Panc1 (cell line): ENCODE results near the gene SZT2. TPM values are rescaled to one million over a fixed set of nuclear protein-coding genes. Genes with fewer than 3 reads are reported as not detected.

Experiments used
- ATAC-seq: fragments of 200-7000 bp; cut with Tn5 transposase; 2 replicates; pipeline ENCODE4 v1.9.1; 2020; ENCODE audit warnings: mild to moderate bottlenecking, moderate library complexity
- BruUV-seq: library from RNA; stranded (reverse); fragments of 400-500 nt; replicated peaks from 2 replicates; lab custom pipeline; 2021; lab: Mats Ljungman, UMichigan
- CTCF ChIA-PET: fragments of 300-600 bp; sonication (Branson Sonifier 250); formaldehyde crosslinking; loops from one replicate; lab custom pipeline; 2022; ENCODE audit warnings: antibody characterized with exemption; lab: Charles Lee
- POLR2A ChIA-PET: fragments of 300-600 bp; sonication (Branson Sonifier 250); formaldehyde crosslinking; loops from one replicate; lab custom pipeline; 2022; ENCODE audit warnings: antibody characterized with exemption; lab: Charles Lee
- DNase-seq: peaks from one replicate; pipeline ENCODE4 v3.0.0-alpha.2; 2010; ENCODE audit warnings: low read depth, low spot score
- H3K27ac ChIP-seq: 2 replicates; pipeline ENCODE4 v1.5.1; 2011; ENCODE audit warnings: mild to moderate bottlenecking, low read length, inconsistent platforms
- H3K27me3 ChIP-seq: fragments of 200-500 bp; sonication (Bioruptor generic); 2 replicates; pipeline ENCODE4 v1.6.0; 2014; ENCODE audit warnings: low read length, inconsistent platforms; ENCODE audit not compliant: control insufficient read depth, insufficient read depth
- H3K36me3 ChIP-seq: fragments of 200-500 bp; sonication (Bioruptor generic); 2 replicates; pipeline ENCODE4 v1.5.1; 2014; ENCODE audit warnings: inconsistent platforms, mild to moderate bottlenecking, low read length, moderate library complexity; ENCODE audit not compliant: control insufficient read depth, insufficient read depth
- H3K4me1 ChIP-seq: 2 replicates; pipeline ENCODE4 v1.5.1; 2011; ENCODE audit warnings: inconsistent platforms, mild to moderate bottlenecking, low read length, moderate library complexity; ENCODE audit not compliant: control insufficient read depth, insufficient read depth
- H3K4me3 ChIP-seq, 2 experiments: 2 replicates each; pipeline ENCODE4 v1.5.1; 2011 to 2012; ENCODE audit warnings: low read depth in 2 of 2, low read length in 2 of 2, mild to moderate bottlenecking in 2 of 2, inconsistent platforms in 1 of 2, moderate library complexity in 1 of 2
- H3K9me3 ChIP-seq: fragments of 200-500 bp; sonication (Bioruptor generic); 2 replicates; pipeline ENCODE4 v1.5.1; 2014; ENCODE audit warnings: low read depth, mild to moderate bottlenecking, inconsistent platforms, low read length, moderate library complexity; ENCODE audit not compliant: control insufficient read depth, insufficient read depth
- CTCF ChIP-seq: fragments of 450-650 bp; IDR thresholded peaks from 2 replicates; pipeline ENCODE4 v1.5.1; 2017; ENCODE audit warnings: mild to moderate bottlenecking
- POLR2AphosphoS5 ChIP-seq: IDR thresholded peaks from 2 replicates; pipeline ENCODE4 v1.6.1; 2012; ENCODE audit warnings: mild to moderate bottlenecking, low read depth, low read length, moderate library complexity
- REST ChIP-seq, 2 experiments: IDR thresholded peaks; 2 replicates each; pipeline ENCODE4 v1.6.1; 2011 to 2012; ENCODE audit warnings: low read depth in 2 of 2, control low read depth in 1 of 2, low read length in 1 of 2, mild to moderate bottlenecking in 1 of 2, moderate library complexity in 1 of 2; ENCODE audit not compliant: insufficient read depth in 1 of 2
- SIN3A ChIP-seq: IDR thresholded peaks from 2 replicates; pipeline ENCODE4 v1.6.1; 2012; ENCODE audit warnings: low read depth, mild to moderate bottlenecking, low read length, moderate library complexity, borderline replicate concordance; ENCODE audit not compliant: insufficient read depth
- TCF7L2 ChIP-seq: IDR thresholded peaks from 2 replicates; pipeline ENCODE4 v1.6.1; 2011; ENCODE audit warnings: mild to moderate bottlenecking, low read depth, low read length, inconsistent platforms
- in situ Hi-C: cut with HindIII; loops from 2 replicates; pipeline ENCODE4 v1.10.0; 2016; ENCODE audit warnings: low sequenced_read_pairs, low pct_unique_long_range_greater_than_20kb
- intact Hi-C: fragments of 100-400 bp; cut with micrococcal nuclease; formaldehyde crosslinking; loops from one replicate; pipeline ENCODE4 v1.10.0; 2022; ENCODE audit not compliant: unreplicated experiment
- total RNA-seq: library from RNA; stranded (reverse); gene quantifications from one replicate; pipeline ENCODE4 v1.2.1, GENCODE V29; 2021; ENCODE audit not compliant: unreplicated experiment

The SZT2 gene
- total RNA-seq, 1 experiment from 2014 or later, result 40.2 TPM

- intact Hi-C loops, result no loop called here
- TF ChIP-seq CTCF, result no peak
- no peak for TF ChIP-seq POLR2AphosphoS5
- no peak for TF ChIP-seq SIN3A
- TF ChIP-seq REST (IDR thresholded peaks at IDR 0.05; ENCODE audit: insufficient read depth in 1 of 2, low read depth in 2 of 2, low read length in 1 of 2), result no peak
- no peak for TF ChIP-seq TCF7L2
- BruUV-seq, result no TSS peak
- CTCF ChIA-PET, result interaction anchor here (0.5 kb wide), 1 partner anchor 50 kb away, joined by 7 read pairs; no protein-coding TSS in a partner anchor
- Histone ChIP-seq H3K27me3 (no peaks in the 10 kb centered on the region), H3K4me3 (no peak overlapping the region), H3K27ac (no peak overlapping the region), H3K9me3 (no peaks in the 10 kb centered on the region), H3K36me3 (no peaks in the 10 kb centered on the region; the same call in none of the 2 replicates), H3K4me1 (no peaks in the 10 kb centered on the region)
- DNase-seq (no peak), ATAC-seq (no peak)
- in situ Hi-C loops, result no loop called here
- POLR2A ChIA-PET, result interaction anchor here (0.5 to 0.6 kb wide), 2 partner anchors 53 to 259 kb away, joined by 4 to 5 read pairs; no protein-coding TSS in a partner anchor
Observed at GRCh38 chr1:43444151-43444828, 54.6 kb downstream of the SZT2 start.

- DNase-seq (no peak), ATAC-seq (no peak)
- no peak overlapping the region for H3K27ac ChIP-seq
- in situ Hi-C loops (no loop called here), intact Hi-C loops (no loop called here)
- ChIA-PET POLR2A (interaction anchor here (0.5 to 0.6 kb wide), 2 partner anchors 52 to 259 kb away, joined by 4 to 5 read pairs; no protein-coding TSS in a partner anchor), CTCF (no interaction called here)
- no peaks in the 10 kb centered on the region; the same call in none of the 2 replicates for H3K36me3 ChIP-seq
- H3K4me1 ChIP-seq, result no peaks in the 10 kb centered on the region
- no peaks in the 10 kb centered on the region for H3K9me3 ChIP-seq
- TF ChIP-seq REST (IDR thresholded peaks at IDR 0.05; ENCODE audit: insufficient read depth in 1 of 2, low read depth in 2 of 2, low read length in 1 of 2), result no peak
- no peak for TF ChIP-seq POLR2AphosphoS5
- no peak for TF ChIP-seq SIN3A
- TF ChIP-seq CTCF, result no peak
- TF ChIP-seq TCF7L2, result no peak
- no peak overlapping the region for H3K4me3 ChIP-seq
- H3K27me3 ChIP-seq, result no peaks in the 10 kb centered on the region
- no TSS peak for BruUV-seq
Observed at GRCh38 chr1:43444836-43445235, 55.1 kb downstream of the SZT2 start.
